H1 (cell line): ENCODE results near the gene SIGLEC7. TPM values are rescaled to one million over a fixed set of nuclear protein-coding genes. Genes with fewer than 3 reads are reported as not detected.

Source experiments
- CHD2 ChIP-seq: IDR thresholded peaks from 2 replicates; pipeline ENCODE4 v1.6.1; 2012; ENCODE audit warnings: low read length, improper control_type of control experiment
- CHD7 ChIP-seq: fragments of 300-600 bp; sonication (generic); IDR thresholded peaks from 2 replicates; pipeline ENCODE4 v1.7.1; 2012; ENCODE audit warnings: low read length, moderate library complexity, mild to moderate bottlenecking, inconsistent platforms; ENCODE audit not compliant: insufficient replicate concordance
- E2F6 ChIP-seq: IDR thresholded peaks from 2 replicates; pipeline ENCODE4 v1.6.1; 2012; ENCODE audit warnings: inconsistent platforms
- EP300 ChIP-seq, 2 experiments: IDR thresholded peaks; 1 replicate in 1 of 2; 2 replicates in 1 of 2; pipeline ENCODE4 v1.6.1; 2011 to 2012; ENCODE audit warnings: low read depth in 2 of 2, low read length in 2 of 2, mild to moderate bottlenecking in 2 of 2, borderline replicate concordance in 1 of 2, inconsistent platforms in 1 of 2, moderate library complexity in 1 of 2
- KDM4A ChIP-seq: IDR thresholded peaks from one replicate; pipeline ENCODE4 v1.7.1; 2012; ENCODE audit warnings: low read depth, mild to moderate bottlenecking, moderate library complexity, low read length, inconsistent platforms; ENCODE audit not compliant: severe bottlenecking
- NANOG ChIP-seq: IDR thresholded peaks from 2 replicates; pipeline ENCODE4 v1.6.1; 2011; ENCODE audit warnings: low read length, low read depth, mild to moderate bottlenecking, inconsistent platforms; ENCODE audit not compliant: insufficient read depth, poor library complexity, severe bottlenecking
- SIN3A ChIP-seq, 2 experiments: IDR thresholded peaks in 1 of 2; conservative IDR thresholded peaks in 1 of 2; 2 replicates each; pipeline ENCODE4 v1.6.1; 2011 to 2012; ENCODE audit warnings: low read length in 2 of 2, improper control_type of control experiment in 1 of 2, low read depth in 1 of 2, mild to moderate bottlenecking in 1 of 2
- SP1 ChIP-seq: IDR thresholded peaks from 2 replicates; pipeline ENCODE4 v1.6.1; 2011; ENCODE audit warnings: low read depth, low read length
- TCF12 ChIP-seq: IDR thresholded peaks from 2 replicates; pipeline ENCODE4 v1.6.1; 2011; ENCODE audit warnings: low read depth, mild to moderate bottlenecking, low read length
- polyA plus RNA-seq, 7 experiments: library from polyadenylated mRNA; depleted of rRNA in 3 of 7; stranded (reverse) in 5 of 7; unstranded in 2 of 7; fragments of >200 nt in 5 of 7; fragments of 200-250 nt in 2 of 7; gene quantifications; 1 replicate in 5 of 7; 2 replicates in 1 of 7; 4 replicates in 1 of 7; pipeline versions ENCODE4 v1.2.1 to v1.2.3, GENCODE V29; 2011 to 2013; ENCODE audit warnings: missing spikeins in 2 of 7, mixed read lengths in 2 of 7
- total RNA-seq: library from RNA; stranded (reverse); fragmentation: NEBNext Ultra II Directional; extraction: Animal tissue kit (Norgen Biotek cat#: 25700); gene quantifications from 2 replicates; pipeline ENCODE4 v1.2.1, GENCODE V29; 2021

The SIGLEC7 gene
- total and polyA plus RNA-seq, 2 of the 8 experiments (the other 6 are each of a cell fraction or from before 2014, with no cell fraction given), result not detected

GRCh38 chr19:51116736-51117286 is 25.3 kb upstream of the SIGLEC7 start (continued):
- TF ChIP-seq CHD7, result no peak
- TF ChIP-seq E2F6, result no peak
- no peak for TF ChIP-seq NANOG
- no peak for TF ChIP-seq CHD2
- no peak for TF ChIP-seq EP300 (IDR thresholded peaks at IDR 0.05; ENCODE audit: borderline replicate concordance in 1 of 2, low read depth in 2 of 2, low read length in 2 of 2)
- TF ChIP-seq KDM4A, result no peak
- no peak for TF ChIP-seq TCF12
- TF ChIP-seq SP1, result no peak
- TF ChIP-seq SIN3A (conservative IDR thresholded peaks at IDR 0.05 in 1 of 2, IDR thresholded peaks at IDR 0.05 in 1 of 2; ENCODE audit: low read depth in 1 of 2, low read length in 2 of 2), result no peak
